ENCODE measurements around the gene HNRNPDL.

GRCh38 chr4:82479562-82479961 lies 49.3 kb upstream of the HNRNPDL start:
- TF ChIP-seq CTCF (conservative IDR thresholded peaks at IDR 0.05; ENCODE audit: low read depth in 2 of 2) (no peak), POLR2AphosphoS5 (IDR thresholded peaks at IDR 0.05; ENCODE audit: low read depth) (no peak), REST (IDR thresholded peaks at IDR 0.05; ENCODE audit: unreplicated experiment) (no peak), CREB1 (CRISPR knock-in tag; IDR thresholded peaks at IDR 0.05; ENCODE audit: low read depth) (no peak), EZH2 (IDR thresholded peaks at IDR 0.05; ENCODE audit: low read depth, unreplicated experiment) (no peak), STAT1 (IDR thresholded peaks at IDR 0.05; ENCODE audit: unreplicated experiment) (no peak), EZH2phosphoT487 (IDR thresholded peaks at IDR 0.05; ENCODE audit: unreplicated experiment) (no peak), ETS1 (IDR thresholded peaks at IDR 0.05) (no peak), ZNF331 (CRISPR knock-in tag; IDR thresholded peaks at IDR 0.05; ENCODE audit: low read depth) (no peak), ZNF114 (CRISPR knock-in tag; IDR thresholded peaks at IDR 0.05) (no peak), NANOG (IDR thresholded peaks at IDR 0.05; ENCODE audit: borderline replicate concordance) (no peak), JUNB (IDR thresholded peaks at IDR 0.05; ENCODE audit: unreplicated experiment) (no peak)

Measured in GM23338 (cell line).